Superior temporal gyrus (tissue), 1 donor: ENCODE results near the gene PSMG4.
"Not testable (repeated sequence)": the region's sequence is repeated elsewhere in the genome, so short reads cannot be mapped to it uniquely, and the experiment has no call there.

Experiments
- DNase-seq: peaks from one replicate; pipeline ENCODE4 v3.0.0-alpha.2; 2016; ENCODE audit errors: extremely low spot score

PSMG4 gene

GRCh38 chr6:3230256-3230882, 28.4 kb upstream of the PSMG4 start:
- peak; percentile 68 for DNase-seq

GRCh38 chr6:3230900-3231246, 27.9 kb upstream of the PSMG4 start:
- peak; percentile 80 for DNase-seq

- peak; percentile 87 for DNase-seq
These were observed 27.3 kb upstream of the PSMG4 start for GRCh38 chr6:3231247-3232016.

GRCh38 chr6:3232017-3232945, 26.5 kb upstream of the PSMG4 start:
- peak; percentile 62 for DNase-seq

- DNase-seq: no peak
These were observed 25.4 kb upstream of the PSMG4 start for GRCh38 chr6:3233321-3233720.

- no peak for DNase-seq
These were observed 24.8 kb upstream of the PSMG4 start for GRCh38 chr6:3233904-3234303.

- DNase-seq: no peak
These were observed 23.3 kb upstream of the PSMG4 start for GRCh38 chr6:3235486-3235885.

- no peak for DNase-seq
These were observed 22.7 kb upstream of the PSMG4 start for GRCh38 chr6:3236005-3236404.

GRCh38 chr6:3237761-3238662, 20.7 kb upstream of the PSMG4 start:
- no peak for DNase-seq

- no peak for DNase-seq
These were observed 19.5 kb upstream of the PSMG4 start for GRCh38 chr6:3239110-3239830.

- no peak for DNase-seq
These were observed 18.2 kb upstream of the PSMG4 start for GRCh38 chr6:3240595-3240994.

- not testable (repeated sequence) for DNase-seq
These were observed 17.0 kb upstream of the PSMG4 start for GRCh38 chr6:3241745-3242144.

- DNase-seq: no peak
These were observed 16.0 kb upstream of the PSMG4 start for GRCh38 chr6:3242768-3243167.

GRCh38 chr6:3244003-3244831, 14.5 kb upstream of the PSMG4 start:
- DNase-seq: no peak

GRCh38 chr6:3244832-3245161, 13.9 kb upstream of the PSMG4 start:
- not testable (repeated sequence) for DNase-seq

GRCh38 chr6:3245216-3245615, 13.5 kb upstream of the PSMG4 start:
- no peak for DNase-seq

GRCh38 chr6:3247255-3248146, 11.2 kb upstream of the PSMG4 start:
- peak; percentile 97 for DNase-seq

- DNase-seq: no peak
These were observed 8.9 kb upstream of the PSMG4 start for GRCh38 chr6:3249821-3250220.

- no peak for DNase-seq
These were observed 8.5 kb upstream of the PSMG4 start for GRCh38 chr6:3250231-3250675.
